ENCODE data around the gene ARHGAP9. TPM values are rescaled to one million over a fixed set of nuclear protein-coding genes. Genes with fewer than 3 reads are reported as not detected.
A peak's percentile ranks its signal among the peaks of the same experiment; 100 is the strongest.

ARHGAP9 gene
- total RNA-seq, 1 experiment from 2014 or later, result 0.92 TPM

DNA sequence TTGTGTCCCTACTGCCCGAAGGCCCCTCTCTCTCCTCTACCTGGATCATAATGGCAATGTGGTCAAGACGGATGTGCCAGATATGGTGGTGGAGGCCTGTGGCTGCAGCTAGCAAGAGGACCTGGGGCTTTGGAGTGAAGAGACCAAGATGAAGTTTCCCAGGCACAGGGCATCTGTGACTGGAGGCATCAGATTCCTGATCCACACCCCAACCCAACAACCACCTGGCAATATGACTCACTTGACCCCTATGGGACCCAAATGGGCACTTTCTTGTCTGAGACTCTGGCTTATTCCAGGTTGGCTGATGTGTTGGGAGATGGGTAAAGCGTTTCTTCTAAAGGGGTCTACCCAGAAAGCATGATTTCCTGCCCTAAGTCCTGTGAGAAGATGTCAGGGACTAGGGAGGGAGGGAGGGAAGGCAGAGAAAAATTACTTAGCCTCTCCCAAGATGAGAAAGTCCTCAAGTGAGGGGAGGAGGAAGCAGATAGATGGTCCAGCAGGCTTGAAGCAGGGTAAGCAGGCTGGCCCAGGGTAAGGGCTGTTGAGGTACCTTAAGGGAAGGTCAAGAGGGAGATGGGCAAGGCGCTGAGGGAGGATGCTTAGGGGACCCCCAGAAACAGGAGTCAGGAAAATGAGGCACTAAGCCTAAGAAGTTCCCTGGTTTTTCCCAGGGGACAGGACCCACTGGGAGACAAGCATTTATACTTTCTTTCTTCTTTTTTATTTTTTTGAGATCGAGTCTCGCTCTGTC is 22.8 kb downstream of the ARHGAP9 start:
- H3K27me3 ChIP-seq (ENCODE audit: control insufficient read depth, insufficient read depth, low read length), result no peaks in the 10 kb centered on the region
- in situ Hi-C loops (cut with HindIII; ENCODE audit: low pct_unique_long_range_greater_than_20kb, low sequenced_read_pairs), result no loop called here
- ChIA-PET POLR2A (no interaction called here), CTCF (interaction anchor here (0.7 kb wide), 1 partner anchor 35 kb away, joined by 3 read pairs; no protein-coding TSS in a partner anchor)
- no peak overlapping the region; the same call in 1 of the 2 replicates for H3K27ac ChIP-seq (ENCODE audit: low read length)
- H3K4me1 ChIP-seq (ENCODE audit: control insufficient read depth, insufficient read depth, low read length), result peaks cover 15% of the 10 kb centered on the region
- intact Hi-C loops (cut with micrococcal nuclease; ENCODE audit: unreplicated experiment), result loop anchor here (5.0 kb wide), 1 partner anchor 165 kb away; no protein-coding TSS in a partner anchor
- no TSS peak for BruUV-seq (replicated peaks)
- no peak overlapping the region for H3K4me3 ChIP-seq (ENCODE audit: low read depth in 2 of 2, low read length in 2 of 2)
- no peaks in the 10 kb centered on the region for H3K9me3 ChIP-seq (ENCODE audit: control insufficient read depth, insufficient read depth, low read depth, low read length)
- ATAC-seq (no peak), DNase-seq (ENCODE audit: low read depth, low spot score) (no peak)
- TF ChIP-seq POLR2AphosphoS5 (IDR thresholded peaks at IDR 0.05; ENCODE audit: low read depth, low read length) (no peak), TCF7L2 (IDR thresholded peaks at IDR 0.05; ENCODE audit: low read depth, low read length) (no peak), SIN3A (IDR thresholded peaks at IDR 0.05; ENCODE audit: borderline replicate concordance, insufficient read depth, low read depth, low read length) (no peak)
- TF ChIP-seq, protein P1, sequence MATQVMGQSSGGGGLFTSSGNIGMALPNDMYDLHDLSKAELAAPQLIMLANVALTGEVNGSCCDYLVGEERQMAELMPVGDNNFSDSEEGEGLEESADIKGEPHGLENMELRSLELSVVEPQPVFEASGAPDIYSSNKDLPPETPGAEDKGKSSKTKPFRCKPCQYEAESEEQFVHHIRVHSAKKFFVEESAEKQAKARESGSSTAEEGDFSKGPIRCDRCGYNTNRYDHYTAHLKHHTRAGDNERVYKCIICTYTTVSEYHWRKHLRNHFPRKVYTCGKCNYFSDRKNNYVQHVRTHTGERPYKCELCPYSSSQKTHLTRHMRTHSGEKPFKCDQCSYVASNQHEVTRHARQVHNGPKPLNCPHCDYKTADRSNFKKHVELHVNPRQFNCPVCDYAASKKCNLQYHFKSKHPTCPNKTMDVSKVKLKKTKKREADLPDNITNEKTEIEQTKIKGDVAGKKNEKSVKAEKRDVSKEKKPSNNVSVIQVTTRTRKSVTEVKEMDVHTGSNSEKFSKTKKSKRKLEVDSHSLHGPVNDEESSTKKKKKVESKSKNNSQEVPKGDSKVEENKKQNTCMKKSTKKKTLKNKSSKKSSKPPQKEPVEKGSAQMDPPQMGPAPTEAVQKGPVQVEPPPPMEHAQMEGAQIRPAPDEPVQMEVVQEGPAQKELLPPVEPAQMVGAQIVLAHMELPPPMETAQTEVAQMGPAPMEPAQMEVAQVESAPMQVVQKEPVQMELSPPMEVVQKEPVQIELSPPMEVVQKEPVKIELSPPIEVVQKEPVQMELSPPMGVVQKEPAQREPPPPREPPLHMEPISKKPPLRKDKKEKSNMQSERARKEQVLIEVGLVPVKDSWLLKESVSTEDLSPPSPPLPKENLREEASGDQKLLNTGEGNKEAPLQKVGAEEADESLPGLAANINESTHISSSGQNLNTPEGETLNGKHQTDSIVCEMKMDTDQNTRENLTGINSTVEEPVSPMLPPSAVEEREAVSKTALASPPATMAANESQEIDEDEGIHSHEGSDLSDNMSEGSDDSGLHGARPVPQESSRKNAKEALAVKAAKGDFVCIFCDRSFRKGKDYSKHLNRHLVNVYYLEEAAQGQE (IDR thresholded peaks at IDR 0.05; ENCODE audit: insufficient read depth in 1 of 2, low read depth in 2 of 2, low read length in 1 of 2), result no peak
- TF ChIP-seq, protein P2, sequence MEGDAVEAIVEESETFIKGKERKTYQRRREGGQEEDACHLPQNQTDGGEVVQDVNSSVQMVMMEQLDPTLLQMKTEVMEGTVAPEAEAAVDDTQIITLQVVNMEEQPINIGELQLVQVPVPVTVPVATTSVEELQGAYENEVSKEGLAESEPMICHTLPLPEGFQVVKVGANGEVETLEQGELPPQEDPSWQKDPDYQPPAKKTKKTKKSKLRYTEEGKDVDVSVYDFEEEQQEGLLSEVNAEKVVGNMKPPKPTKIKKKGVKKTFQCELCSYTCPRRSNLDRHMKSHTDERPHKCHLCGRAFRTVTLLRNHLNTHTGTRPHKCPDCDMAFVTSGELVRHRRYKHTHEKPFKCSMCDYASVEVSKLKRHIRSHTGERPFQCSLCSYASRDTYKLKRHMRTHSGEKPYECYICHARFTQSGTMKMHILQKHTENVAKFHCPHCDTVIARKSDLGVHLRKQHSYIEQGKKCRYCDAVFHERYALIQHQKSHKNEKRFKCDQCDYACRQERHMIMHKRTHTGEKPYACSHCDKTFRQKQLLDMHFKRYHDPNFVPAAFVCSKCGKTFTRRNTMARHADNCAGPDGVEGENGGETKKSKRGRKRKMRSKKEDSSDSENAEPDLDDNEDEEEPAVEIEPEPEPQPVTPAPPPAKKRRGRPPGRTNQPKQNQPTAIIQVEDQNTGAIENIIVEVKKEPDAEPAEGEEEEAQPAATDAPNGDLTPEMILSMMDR (IDR thresholded peaks at IDR 0.05), result no peak
- no peaks in the 10 kb centered on the region for H3K36me3 ChIP-seq (ENCODE audit: control insufficient read depth, insufficient read depth, low read length)

DNA sequence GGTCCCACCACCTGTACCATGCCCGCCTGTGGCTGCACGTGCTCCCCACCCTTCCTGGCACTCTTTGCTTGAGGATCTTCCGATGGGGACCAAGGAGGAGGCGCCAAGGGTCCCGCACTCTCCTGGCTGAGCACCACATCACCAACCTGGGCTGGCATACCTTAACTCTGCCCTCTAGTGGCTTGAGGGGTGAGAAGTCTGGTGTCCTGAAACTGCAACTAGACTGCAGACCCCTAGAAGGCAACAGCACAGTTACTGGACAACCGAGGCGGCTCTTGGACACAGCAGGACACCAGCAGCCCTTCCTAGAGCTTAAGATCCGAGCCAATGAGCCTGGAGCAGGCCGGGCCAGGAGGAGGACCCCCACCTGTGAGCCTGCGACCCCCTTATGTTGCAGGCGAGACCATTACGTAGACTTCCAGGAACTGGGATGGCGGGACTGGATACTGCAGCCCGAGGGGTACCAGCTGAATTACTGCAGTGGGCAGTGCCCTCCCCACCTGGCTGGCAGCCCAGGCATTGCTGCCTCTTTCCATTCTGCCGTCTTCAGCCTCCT is 23.4 kb downstream of the ARHGAP9 start:
- in situ Hi-C loops (cut with HindIII; ENCODE audit: low pct_unique_long_range_greater_than_20kb, low sequenced_read_pairs), result no loop called here
- CTCF ChIA-PET, result interaction anchor here (0.6 to 1.8 kb wide), 6 partner anchors 34 to 243 kb away, joined by 3 to 22 read pairs (median 6); no protein-coding TSS in a partner anchor
- peaks cover 15% of the 10 kb centered on the region for H3K4me1 ChIP-seq (ENCODE audit: control insufficient read depth, insufficient read depth, low read length)
- H3K27me3 ChIP-seq (ENCODE audit: control insufficient read depth, insufficient read depth, low read length), result no peaks in the 10 kb centered on the region
- TF ChIP-seq, protein P2 (IDR thresholded peaks at IDR 0.05), result peak; percentile 89
- TF ChIP-seq SIN3A (IDR thresholded peaks at IDR 0.05; ENCODE audit: borderline replicate concordance, insufficient read depth, low read depth, low read length) (no peak), POLR2AphosphoS5 (IDR thresholded peaks at IDR 0.05; ENCODE audit: low read depth, low read length) (no peak), TCF7L2 (IDR thresholded peaks at IDR 0.05; ENCODE audit: low read depth, low read length) (no peak)
- TF ChIP-seq, protein P1 (IDR thresholded peaks at IDR 0.05; ENCODE audit: insufficient read depth in 1 of 2, low read depth in 2 of 2, low read length in 1 of 2), result no peak
- H3K36me3 ChIP-seq (ENCODE audit: control insufficient read depth, insufficient read depth, low read length), result no peaks in the 10 kb centered on the region
- no peak overlapping the region for H3K27ac ChIP-seq (ENCODE audit: low read length)
- DNase-seq (ENCODE audit: low read depth, low spot score) (no peak), ATAC-seq (peak; percentile 36; the same call in 1 of the 2 replicates)
- intact Hi-C loops (cut with micrococcal nuclease; ENCODE audit: unreplicated experiment), result loop anchor here (5.0 kb wide), 1 partner anchor 166 kb away; no protein-coding TSS in a partner anchor
- no TSS peak for BruUV-seq (replicated peaks)
- H3K9me3 ChIP-seq (ENCODE audit: control insufficient read depth, insufficient read depth, low read depth, low read length), result no peaks in the 10 kb centered on the region
- POLR2A ChIA-PET, result no interaction called here
- no peak overlapping the region for H3K4me3 ChIP-seq (ENCODE audit: low read depth in 2 of 2, low read length in 2 of 2)
